LNCAP (cell line): ENCODE measurements around the gene CNGA2.

Source experiments
- CTCF ChIP-seq: fragments of 450-650 bp; IDR thresholded peaks from 2 replicates; pipeline ENCODE4 v1.5.1; 2017; ENCODE audit warnings: mild to moderate bottlenecking

Gene CNGA2

GRCh38 chrX:151734446-151734845, at the start of gene CNGA2:
Gene CNGA2 (plus strand): TSS chrX:151734746. CDS start chrX:151738484, 3,738 bp downstream.
- TF ChIP-seq CTCF: no peak

- TF ChIP-seq CTCF: no peak
Observed at GRCh38 chrX:151687635-151688034, 46.9 kb upstream of the CNGA2 start.

GRCh38 chrX:151688695-151689094, 45.9 kb upstream of the CNGA2 start:
- no peak for TF ChIP-seq CTCF

- TF ChIP-seq CTCF: no peak
Observed at GRCh38 chrX:151692825-151693224, 41.7 kb upstream of the CNGA2 start.

- no peak for TF ChIP-seq CTCF
Observed at GRCh38 chrX:151694121-151694520, 40.4 kb upstream of the CNGA2 start.

- TF ChIP-seq CTCF: no peak
Observed at GRCh38 chrX:151694661-151695582, 39.6 kb upstream of the CNGA2 start, which contains the start of gene PRRG3. Gene PRRG3 (plus strand): TSS chrX:151695458. CDS start chrX:151698815, 3,357 bp downstream.

- no peak for TF ChIP-seq CTCF
Observed at GRCh38 chrX:151695583-151696340, 38.8 kb upstream of the CNGA2 start.
